H7 (cell line): ENCODE data around the gene TUNAR. TPM values are rescaled to one million over a fixed set of nuclear protein-coding genes. Genes with fewer than 3 reads are reported as not detected.
"Not testable (repeated sequence)": the region's sequence is repeated elsewhere in the genome, so short reads cannot be mapped to it uniquely, and the experiment has no call there.

Experiments
- DNase-seq: peaks from one replicate; pipeline ENCODE4 v3.0.0; 2012
- H3K27me3 ChIP-seq: 2 replicates; pipeline ENCODE4 v1.6.0; 2011; ENCODE audit warnings: mild to moderate bottlenecking, low read length; ENCODE audit not compliant: control insufficient read depth, insufficient read depth
- H3K36me3 ChIP-seq: replicated peaks from 2 replicates; pipeline ENCODE4 v1.5.1; 2011; ENCODE audit warnings: low read length; ENCODE audit not compliant: control insufficient read depth, insufficient read depth
- H3K4me3 ChIP-seq: 2 replicates; pipeline ENCODE4 v1.5.1; 2011; ENCODE audit warnings: low read depth, mild to moderate bottlenecking, control low read depth, low read length, moderate library complexity; ENCODE audit not compliant: insufficient read depth
- total RNA-seq: library from RNA; depleted of rRNA; stranded (reverse); fragments of >200 nt; shearing (Covaris generic); gene quantifications from 2 replicates; pipeline ENCODE4 v1.2.3, GENCODE V29; 2014; rRNA removed

TUNAR gene
- total RNA-seq, 1 experiment from 2014 or later: 14.9 TPM

DNA sequence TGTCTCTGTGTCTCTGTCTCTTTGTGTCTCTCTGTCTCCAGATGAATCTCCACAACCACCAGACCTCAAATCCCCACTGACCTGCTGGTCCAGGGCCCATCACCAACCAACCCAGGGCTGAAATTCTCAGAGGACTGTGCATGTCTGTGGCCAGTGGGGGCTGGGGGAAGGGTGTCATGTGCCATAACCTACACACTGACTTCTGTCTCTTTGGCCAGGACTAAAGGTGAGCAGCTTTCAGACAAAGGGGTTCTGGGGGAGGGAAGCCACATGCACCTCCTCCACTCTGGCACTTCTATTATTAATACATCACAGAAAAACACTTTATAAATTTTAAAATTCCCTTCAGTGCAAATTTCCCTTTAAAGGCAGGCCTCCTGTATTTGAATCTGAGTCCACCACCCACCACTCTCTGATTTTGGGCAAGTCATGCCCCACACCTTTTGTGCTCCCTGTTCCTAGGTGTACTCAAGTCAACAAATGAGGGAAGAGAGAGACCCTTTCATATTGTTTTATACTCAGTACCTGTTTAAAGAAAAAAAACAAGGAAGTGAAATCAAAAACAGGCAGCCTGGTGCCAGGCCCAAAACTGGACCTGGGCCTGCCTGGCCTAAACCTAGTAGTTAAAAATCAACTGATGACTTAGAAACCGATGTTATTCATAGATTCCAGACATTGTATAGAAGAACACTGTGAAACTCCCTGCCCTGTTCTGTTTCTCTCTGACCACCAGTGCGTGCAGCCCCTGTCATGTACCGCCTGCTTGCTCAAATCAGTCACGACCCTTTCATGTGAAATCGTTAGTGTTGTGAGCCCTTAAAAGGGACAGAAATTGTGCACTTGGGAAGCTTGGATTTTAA is 80.2 kb downstream of the TUNAR start:
- Histone ChIP-seq H3K36me3 (no peaks in the 10 kb centered on the region), H3K4me3 (no peak overlapping the region), H3K27me3 (no peaks in the 10 kb centered on the region)
- DNase-seq: no peak

DNA sequence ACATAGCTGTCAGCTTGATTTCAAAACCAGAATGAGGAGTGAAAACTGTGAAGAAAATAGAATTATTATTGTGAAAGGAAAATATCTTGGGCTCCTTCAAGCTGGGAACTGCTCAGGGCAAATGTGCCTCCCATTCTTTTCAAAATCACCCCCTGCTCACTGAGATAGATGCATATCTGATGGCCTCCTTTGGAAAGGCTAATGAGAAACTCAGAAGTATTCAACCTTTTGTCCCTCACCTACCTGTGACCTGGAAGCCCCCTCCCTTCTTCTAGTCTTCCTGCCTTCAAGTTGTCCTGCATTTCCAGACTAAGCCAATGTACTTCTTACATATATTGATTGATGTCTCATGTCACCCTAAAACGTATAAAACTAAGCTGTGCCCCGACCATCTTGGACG is 81.5 kb downstream of the TUNAR start:
- Histone ChIP-seq H3K4me3 (no peak overlapping the region), H3K27me3 (no peaks in the 10 kb centered on the region), H3K36me3 (no peaks in the 10 kb centered on the region)
- DNase-seq: no peak

DNA sequence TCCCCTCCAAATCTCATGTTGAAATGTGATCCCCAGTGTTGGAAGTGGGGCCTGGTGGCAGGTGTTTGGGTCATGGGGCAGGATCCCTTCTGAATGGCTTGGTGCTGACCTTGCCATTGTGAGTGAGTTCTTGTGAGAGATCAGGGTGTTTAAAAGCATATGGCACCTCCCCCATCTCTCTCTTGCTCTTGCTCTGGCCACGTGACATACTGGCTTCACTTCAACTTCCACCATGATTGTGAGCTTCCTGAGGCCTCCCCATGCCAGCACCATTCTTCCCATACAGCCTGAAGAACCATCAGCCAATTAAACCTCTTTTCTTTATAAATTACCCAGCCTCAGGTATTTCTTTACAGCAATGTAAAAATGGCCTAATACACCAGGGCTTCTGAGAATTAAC is 82.7 kb downstream of the TUNAR start:
- H3K4me3 ChIP-seq: no peak overlapping the region
- H3K36me3 ChIP-seq: no peaks in the 10 kb centered on the region
- H3K27me3 ChIP-seq: no peaks in the 10 kb centered on the region
- DNase-seq: no peak

DNA sequence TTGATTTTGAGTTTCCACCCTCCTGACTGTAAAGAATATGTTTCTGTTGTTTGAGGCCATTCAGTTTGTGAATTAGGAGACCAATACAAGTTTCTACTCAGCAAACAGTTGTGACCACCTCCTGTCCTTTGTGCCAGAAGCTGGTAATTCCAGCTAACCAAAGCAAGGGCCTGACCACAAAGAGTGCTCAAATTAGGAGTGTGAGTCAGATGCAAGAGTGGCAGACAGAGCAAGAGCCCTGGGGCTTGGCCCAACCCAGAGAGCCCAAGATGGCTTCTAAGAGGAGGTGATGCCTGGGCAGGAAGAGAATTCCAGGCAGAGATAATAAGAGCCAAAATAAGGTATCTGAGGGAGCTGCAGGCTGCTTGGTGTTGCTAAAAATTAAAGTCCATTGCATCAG is 84.8 kb downstream of the TUNAR start:
- no peak for DNase-seq
- Histone ChIP-seq H3K27me3 (no peaks in the 10 kb centered on the region), H3K36me3 (no peaks in the 10 kb centered on the region), H3K4me3 (no peak overlapping the region)

DNA sequence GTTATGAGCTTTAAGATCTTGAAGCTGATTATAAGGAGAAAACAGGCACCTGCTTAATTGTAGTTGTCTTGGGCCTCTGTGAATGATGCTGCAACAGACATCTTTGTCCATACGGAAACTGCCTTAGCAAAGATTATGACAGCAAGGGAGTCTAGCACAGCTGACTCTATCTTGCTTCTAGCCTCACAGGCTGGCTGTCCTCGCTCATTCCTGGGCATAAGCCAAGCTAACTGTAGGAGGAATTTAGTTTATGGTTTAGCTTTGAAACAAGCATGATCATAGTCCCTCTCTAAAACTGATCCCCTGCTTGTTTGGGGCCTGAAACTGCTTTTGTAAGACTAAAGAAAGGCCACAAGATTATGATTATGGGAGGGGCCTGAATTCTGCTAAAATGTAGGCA is 88.3 kb downstream of the TUNAR start:
- Histone ChIP-seq H3K36me3 (no peaks in the 10 kb centered on the region), H3K27me3 (no peaks in the 10 kb centered on the region), H3K4me3 (no peak overlapping the region)
- no peak for DNase-seq

DNA sequence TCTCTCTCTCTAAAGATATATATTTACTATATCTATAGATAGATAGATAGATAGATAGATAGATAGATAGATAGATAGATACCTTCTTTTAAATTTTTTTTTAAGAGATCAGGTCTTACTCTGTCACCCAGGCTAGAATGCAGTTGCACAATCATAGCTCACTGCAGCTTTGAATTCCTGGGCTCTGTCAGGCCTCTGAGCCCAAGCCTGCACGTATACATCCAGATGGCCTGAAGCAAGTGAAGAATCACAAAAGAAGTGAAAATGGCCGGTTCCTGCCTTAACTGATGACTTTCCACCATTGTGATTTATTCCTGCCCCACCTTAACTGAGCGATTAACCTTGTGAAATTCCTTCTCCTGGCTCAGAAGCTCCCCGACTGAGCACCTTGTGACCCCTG is 91.4 kb downstream of the TUNAR start:
- H3K4me3 ChIP-seq, H3K36me3 ChIP-seq, H3K27me3 ChIP-seq, DNase-seq: not testable (repeated sequence)

Other genes starting within 250 kb of the TUNAR start
- 14.0 and 18.5 TPM in 2 replicates for gene TCL1B, start 190.4 kb upstream of the TUNAR start, total RNA-seq
- 0.33 TPM in 1 of 2 replicates, not detected in the other for gene TCL1A, start 162.7 kb upstream of the TUNAR start, total RNA-seq
- gene C14orf132, start 162.5 kb downstream of the TUNAR start, total RNA-seq: 12.1 and 12.5 TPM in 2 replicates